H1 (cell line): ENCODE results near the gene ARHGAP15. TPM values are rescaled to one million over a fixed set of nuclear protein-coding genes. Genes with fewer than 3 reads are reported as not detected.

ENCODE experiments used
- BACH1 ChIP-seq: IDR thresholded peaks from 2 replicates; pipeline ENCODE4 v1.6.1; 2012; ENCODE audit warnings: low read length, improper control_type of control experiment
- CEBPB ChIP-seq: IDR thresholded peaks from 2 replicates; pipeline ENCODE4 v1.6.1; 2012; ENCODE audit warnings: low read depth, low read length
- EGR1 ChIP-seq: IDR thresholded peaks from 2 replicates; pipeline ENCODE4 v1.6.1; 2011; ENCODE audit warnings: low read depth, low read length, borderline replicate concordance
- polyA plus RNA-seq, 7 experiments: library from polyadenylated mRNA; depleted of rRNA in 3 of 7; stranded (reverse) in 5 of 7; unstranded in 2 of 7; fragments of >200 nt in 5 of 7; fragments of 200-250 nt in 2 of 7; gene quantifications; 1 replicate in 5 of 7; 2 replicates in 1 of 7; 4 replicates in 1 of 7; pipeline versions ENCODE4 v1.2.1 to v1.2.3, GENCODE V29; 2011 to 2013; ENCODE audit warnings: missing spikeins in 2 of 7, mixed read lengths in 2 of 7
- total RNA-seq: library from RNA; stranded (reverse); fragmentation: NEBNext Ultra II Directional; extraction: Animal tissue kit (Norgen Biotek cat#: 25700); gene quantifications from 2 replicates; pipeline ENCODE4 v1.2.1, GENCODE V29; 2021
- TF ChIP-seq, protein P1 (sequence below): IDR thresholded peaks from 2 replicates; pipeline ENCODE4 v1.6.1; 2012; ENCODE audit warnings: low read length, inconsistent platforms

Gene ARHGAP15
- total and polyA plus RNA-seq, 2 of the 8 experiments (the other 6 are each of a cell fraction or from before 2014, with no cell fraction given): not detected

DNA sequence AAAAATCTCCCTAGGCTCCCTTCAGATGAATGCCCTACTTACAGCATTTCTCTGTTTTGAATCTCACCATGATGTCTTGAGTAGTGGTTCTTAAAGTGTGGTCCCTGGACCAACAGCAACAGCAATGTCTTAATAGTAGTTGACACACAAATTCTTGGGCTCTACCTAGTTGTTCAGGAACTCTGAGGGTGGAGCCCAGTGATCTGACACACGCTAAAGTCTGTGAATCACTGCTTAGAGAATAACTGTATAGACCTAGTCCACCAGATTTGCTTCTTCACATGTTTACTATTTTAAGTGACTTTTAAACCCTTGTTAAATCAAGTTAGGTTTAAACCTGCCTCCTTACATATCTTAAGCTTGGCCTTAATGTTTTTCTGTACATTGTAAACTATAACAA lies 47.6 kb upstream of the ARHGAP15 start (continued):
- TF ChIP-seq EGR1 (no peak), CEBPB (no peak), BACH1 (no peak)
- TF ChIP-seq, protein P1, sequence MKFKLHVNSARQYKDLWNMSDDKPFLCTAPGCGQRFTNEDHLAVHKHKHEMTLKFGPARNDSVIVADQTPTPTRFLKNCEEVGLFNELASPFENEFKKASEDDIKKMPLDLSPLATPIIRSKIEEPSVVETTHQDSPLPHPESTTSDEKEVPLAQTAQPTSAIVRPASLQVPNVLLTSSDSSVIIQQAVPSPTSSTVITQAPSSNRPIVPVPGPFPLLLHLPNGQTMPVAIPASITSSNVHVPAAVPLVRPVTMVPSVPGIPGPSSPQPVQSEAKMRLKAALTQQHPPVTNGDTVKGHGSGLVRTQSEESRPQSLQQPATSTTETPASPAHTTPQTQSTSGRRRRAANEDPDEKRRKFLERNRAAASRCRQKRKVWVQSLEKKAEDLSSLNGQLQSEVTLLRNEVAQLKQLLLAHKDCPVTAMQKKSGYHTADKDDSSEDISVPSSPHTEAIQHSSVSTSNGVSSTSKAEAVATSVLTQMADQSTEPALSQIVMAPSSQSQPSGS: no peak
